HUES64 (cell line): Measurements from ENCODE around the gene TMEM132D.

Source experiments
- H3K27ac ChIP-seq: 2 replicates; pipeline ENCODE4 v1.7.0; 2013; ENCODE audit warnings: low read depth, low read length, inconsistent platforms
- H3K27me3 ChIP-seq: 2 replicates; pipeline ENCODE4 v1.6.1; 2013; ENCODE audit warnings: mild to moderate bottlenecking, low read length; ENCODE audit not compliant: insufficient read depth
- H3K36me3 ChIP-seq: 2 replicates; pipeline ENCODE4 v1.6.1; 2013; ENCODE audit warnings: mild to moderate bottlenecking, low read length; ENCODE audit not compliant: insufficient read depth
- H3K4me1 ChIP-seq: 2 replicates; pipeline ENCODE4 v1.6.1; 2013; ENCODE audit warnings: mild to moderate bottlenecking, low read length, moderate library complexity; ENCODE audit not compliant: insufficient read depth
- H3K4me3 ChIP-seq: 2 replicates; pipeline ENCODE4 v1.5.1; 2013; ENCODE audit warnings: mild to moderate bottlenecking, low read length, moderate library complexity
- H3K9ac ChIP-seq: 2 replicates; pipeline ENCODE4 v1.6.1; 2013; ENCODE audit warnings: mild to moderate bottlenecking, low read depth, low read length
- H3K9me3 ChIP-seq: 2 replicates; pipeline ENCODE4 v1.6.1; 2013; ENCODE audit warnings: low read depth, low read length; ENCODE audit not compliant: insufficient read depth
- WGBS: fragments of 150-250, 120-280 bp; methylation state at CpG from one replicate; pipeline ENCODE4 v1.1.7; 2013; ENCODE audit warnings: missing lambda C conversion rate; 5-methylcytosine and 5-hydroxymethylcytosine counted together

TMEM132D gene

DNA sequence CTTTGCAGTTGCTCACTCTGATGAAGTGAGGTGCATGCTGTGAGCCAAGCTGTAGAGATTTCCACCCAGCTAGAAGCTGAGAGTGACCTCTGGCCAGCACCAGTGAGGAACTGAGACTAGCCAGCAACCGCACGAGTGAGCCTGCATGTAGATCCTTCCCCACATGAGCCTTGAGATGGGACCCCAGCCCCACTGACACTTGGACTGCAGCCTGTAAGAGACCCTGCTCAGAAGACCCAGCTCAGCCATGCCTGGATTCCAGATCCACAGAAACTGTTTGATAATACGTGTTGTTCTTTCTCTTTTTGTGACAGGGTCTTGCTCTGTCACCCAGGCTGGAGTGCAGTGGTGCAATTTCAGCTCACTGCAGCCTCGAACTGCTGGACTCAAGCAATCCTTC is 821.4 kb downstream of the TMEM132D start:
- H3K4me1 ChIP-seq = no peaks in the 10 kb centered on the region
- WGBS = 94% methylated on average over 4 of the region's 4 CpGs

DNA sequence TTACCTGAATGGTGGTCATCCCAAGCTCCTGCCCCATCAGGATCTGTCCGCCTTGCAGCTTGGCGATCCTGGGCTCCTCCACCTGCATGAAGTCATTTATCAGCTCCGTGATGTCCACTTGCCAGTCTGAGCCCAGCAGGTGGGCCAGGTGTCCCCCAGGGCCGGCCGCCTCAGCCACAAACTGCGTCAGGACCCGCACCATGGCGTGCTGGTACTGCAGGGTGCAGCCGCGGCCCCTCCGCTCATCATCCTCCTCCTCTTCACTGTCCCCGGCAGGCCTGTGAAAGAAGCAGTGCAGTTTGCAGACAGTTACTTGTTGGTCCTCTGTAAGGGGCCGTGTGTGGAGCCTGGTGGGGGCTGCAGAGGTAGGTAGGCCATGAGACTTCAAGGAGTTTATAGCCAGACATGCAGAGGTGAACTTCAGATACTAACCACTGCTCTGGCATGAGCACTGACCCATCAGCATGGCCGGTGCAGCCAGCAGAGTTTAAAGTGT is 822.0 kb downstream of the TMEM132D start:
- WGBS = 95% methylated on average over 14 of the region's 14 CpGs
- no peak overlapping the region for H3K27ac ChIP-seq
- no peaks in the 10 kb centered on the region for H3K4me1 ChIP-seq
- H3K4me3 ChIP-seq = no peak overlapping the region
- no peaks in the 10 kb centered on the region for H3K36me3 ChIP-seq
- H3K27me3 ChIP-seq = no peaks in the 10 kb centered on the region
- H3K9me3 ChIP-seq = no peaks in the 10 kb centered on the region
- H3K9ac ChIP-seq = no peak overlapping the region

More for the DNA sequence above, 821.4 kb downstream of the TMEM132D start:
- no peak overlapping the region for H3K4me3 ChIP-seq
- no peaks in the 10 kb centered on the region for H3K9me3 ChIP-seq
- H3K27ac ChIP-seq = no peak overlapping the region
- no peak overlapping the region for H3K9ac ChIP-seq
- H3K36me3 ChIP-seq = no peaks in the 10 kb centered on the region
- no peaks in the 10 kb centered on the region for H3K27me3 ChIP-seq

DNA sequence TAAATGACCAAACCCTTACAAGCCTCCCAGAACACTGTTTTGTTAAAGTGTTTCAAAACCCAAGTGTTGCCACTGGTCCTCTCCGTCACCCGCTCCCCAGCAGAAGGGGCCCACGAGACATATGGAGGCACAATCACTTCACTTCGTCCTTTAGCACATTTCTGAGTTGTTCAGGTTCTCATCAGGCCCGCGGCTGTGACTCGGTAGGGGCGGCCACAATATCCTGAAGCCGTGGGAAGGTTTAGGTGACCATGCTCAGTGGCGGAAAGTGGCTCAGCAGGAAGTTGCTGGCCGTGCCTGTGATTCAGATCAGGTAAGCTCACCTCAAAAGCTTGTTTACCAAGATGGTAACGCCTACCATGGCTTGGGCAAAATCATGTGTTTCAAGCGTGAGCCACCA is 823.0 kb downstream of the TMEM132D start:
- H3K9ac ChIP-seq = no peak overlapping the region
- no peak overlapping the region for H3K27ac ChIP-seq
- H3K4me3 ChIP-seq = no peak overlapping the region
- no peaks in the 10 kb centered on the region for H3K4me1 ChIP-seq
- WGBS = 93% methylated on average over 13 of the region's 13 CpGs
- no peaks in the 10 kb centered on the region for H3K27me3 ChIP-seq
- no peaks in the 10 kb centered on the region for H3K36me3 ChIP-seq
- H3K9me3 ChIP-seq = no peaks in the 10 kb centered on the region

DNA sequence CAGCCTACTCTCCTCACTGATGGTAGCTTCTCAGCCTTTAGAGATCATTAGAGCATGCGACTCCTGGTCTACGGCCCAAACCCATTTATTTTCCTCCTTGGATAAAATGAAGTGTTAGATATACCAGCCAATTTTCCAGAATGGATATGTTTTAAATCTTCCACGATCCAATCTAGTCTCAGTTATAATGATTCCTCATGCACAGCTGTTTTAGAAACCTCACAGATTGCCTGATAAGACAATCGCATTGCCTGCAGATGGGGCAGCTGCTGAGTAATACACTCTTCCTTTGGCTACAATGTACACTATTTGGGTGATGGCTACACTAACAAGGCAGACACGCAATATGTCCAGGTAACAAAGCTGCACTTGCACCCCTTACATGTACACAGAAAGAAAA is 823.4 kb downstream of the TMEM132D start:
- Histone ChIP-seq H3K36me3 (no peaks in the 10 kb centered on the region), H3K9me3 (no peaks in the 10 kb centered on the region), H3K27ac (no peak overlapping the region), H3K9ac (no peak overlapping the region), H3K27me3 (no peaks in the 10 kb centered on the region), H3K4me3 (no peak overlapping the region), H3K4me1 (no peaks in the 10 kb centered on the region)
- WGBS = 96% methylated on average over 4 of the region's 5 CpGs

DNA sequence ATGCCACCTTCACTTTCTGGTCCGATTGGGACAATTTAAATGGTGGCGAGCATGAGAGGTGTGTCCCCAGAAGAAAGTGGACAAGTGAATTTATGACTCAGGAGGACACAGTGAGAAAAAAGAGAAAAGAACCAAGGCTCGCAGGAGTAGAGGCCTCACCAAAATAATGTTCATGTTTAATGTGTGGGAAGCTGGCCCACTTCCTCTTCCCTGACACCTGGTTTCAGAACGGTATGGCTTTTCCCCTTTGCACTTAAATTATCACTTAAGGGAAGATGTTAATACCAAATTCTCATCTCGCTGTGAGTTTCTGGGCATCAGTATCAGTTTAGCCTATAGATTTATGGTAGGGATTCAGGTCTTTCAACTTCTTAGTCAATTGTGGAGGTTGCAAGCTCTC is 824.1 kb downstream of the TMEM132D start:
- no peaks in the 10 kb centered on the region for H3K27me3 ChIP-seq
- H3K36me3 ChIP-seq = no peaks in the 10 kb centered on the region
- no peak overlapping the region for H3K9ac ChIP-seq
- no peaks in the 10 kb centered on the region for H3K4me1 ChIP-seq
- H3K27ac ChIP-seq = no peak overlapping the region
- 97% methylated on average over 4 of the region's 5 CpGs for WGBS
- no peak overlapping the region for H3K4me3 ChIP-seq
- H3K9me3 ChIP-seq = no peaks in the 10 kb centered on the region

DNA sequence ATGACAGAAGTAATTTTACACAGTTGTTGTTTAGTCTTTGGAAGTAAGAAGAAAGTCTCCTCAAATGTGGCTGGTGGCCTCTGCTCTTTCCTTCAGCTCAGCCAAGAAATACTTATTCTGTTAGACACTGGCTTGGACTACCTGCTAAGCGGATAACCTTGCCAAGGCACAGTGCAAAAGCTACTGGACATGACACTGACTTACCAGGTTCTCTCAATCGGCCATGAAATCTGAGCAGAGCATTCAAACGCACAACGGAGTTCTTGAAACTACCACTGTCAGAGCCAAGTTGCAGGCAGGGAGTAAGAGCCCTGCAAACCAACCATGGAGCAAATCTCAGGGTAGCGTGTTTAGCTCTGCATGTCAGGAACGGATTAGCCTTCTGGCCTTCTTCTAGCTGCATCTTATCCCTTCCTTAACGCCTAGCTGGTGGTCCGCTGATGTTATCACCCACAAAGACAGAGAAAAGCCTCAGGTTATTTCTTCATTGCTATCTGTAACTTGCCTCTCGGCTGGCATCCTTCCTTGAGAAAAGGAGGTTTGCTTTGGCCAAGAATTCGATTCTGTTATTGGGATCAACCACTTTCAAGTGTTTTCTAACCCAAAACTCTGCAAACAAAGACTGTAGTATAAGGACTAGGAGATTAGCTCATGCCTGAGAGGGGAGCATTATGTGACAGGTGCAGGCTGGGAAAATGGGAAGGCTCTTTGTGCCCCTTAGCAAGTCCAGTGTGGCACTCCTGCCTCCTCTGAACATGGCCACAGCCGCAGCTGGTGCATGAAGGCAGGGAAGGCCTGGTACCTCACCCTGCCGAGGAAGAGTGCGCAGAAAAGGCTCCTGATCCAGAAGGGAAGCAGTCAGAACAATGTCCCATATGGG is 827.1 kb downstream of the TMEM132D start:
- WGBS = 92% methylated on average over 13 of the region's 13 CpGs

DNA sequence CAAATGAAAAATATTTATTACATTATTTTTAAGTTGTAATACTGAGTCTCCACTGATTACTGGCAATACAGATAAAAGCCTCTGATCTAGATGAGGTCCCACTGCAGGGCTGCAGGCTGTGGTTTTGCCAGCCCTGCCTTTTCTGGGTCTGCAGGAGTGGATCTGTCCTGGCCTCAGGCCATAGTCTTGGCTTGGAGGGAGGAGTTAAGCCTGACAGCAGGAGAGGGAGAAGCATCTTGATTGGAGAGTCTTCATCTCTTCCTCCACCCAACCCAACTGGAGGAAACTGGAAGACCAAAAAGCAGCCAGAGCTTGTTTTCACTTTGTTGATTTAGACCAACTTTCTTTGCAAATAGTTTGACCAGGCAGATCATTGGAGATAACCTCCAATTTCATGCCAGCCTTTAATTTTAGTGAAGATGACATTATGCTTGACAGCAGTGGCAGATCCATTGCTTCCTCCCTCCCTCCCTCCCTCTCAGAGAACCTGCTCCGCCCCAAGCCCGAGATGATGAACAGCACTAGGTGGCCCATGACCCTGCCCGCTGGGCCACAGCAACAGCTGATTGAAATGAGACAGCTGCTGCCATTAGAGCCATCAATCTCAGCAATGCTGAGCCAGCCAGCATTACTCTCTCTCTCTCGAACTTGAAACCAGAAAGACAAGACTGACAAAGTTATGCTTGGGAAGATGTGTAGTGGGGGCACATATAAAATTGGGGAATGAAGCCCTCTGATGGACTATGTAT is 828.2 kb downstream of the TMEM132D start:
- Histone ChIP-seq H3K9me3 (no peaks in the 10 kb centered on the region), H3K4me1 (no peaks in the 10 kb centered on the region), H3K27ac (no peak overlapping the region), H3K27me3 (no peaks in the 10 kb centered on the region), H3K4me3 (no peak overlapping the region), H3K36me3 (no peaks in the 10 kb centered on the region), H3K9ac (no peak overlapping the region)
- WGBS = 77% methylated on average over 4 of the region's 4 CpGs

More for the DNA sequence above, 827.1 kb downstream of the TMEM132D start:
- Histone ChIP-seq H3K27me3 (no peaks in the 10 kb centered on the region), H3K36me3 (no peaks in the 10 kb centered on the region), H3K9me3 (no peaks in the 10 kb centered on the region), H3K4me3 (no peak overlapping the region), H3K9ac (no peak overlapping the region), H3K27ac (no peak overlapping the region), H3K4me1 (no peaks in the 10 kb centered on the region)

DNA sequence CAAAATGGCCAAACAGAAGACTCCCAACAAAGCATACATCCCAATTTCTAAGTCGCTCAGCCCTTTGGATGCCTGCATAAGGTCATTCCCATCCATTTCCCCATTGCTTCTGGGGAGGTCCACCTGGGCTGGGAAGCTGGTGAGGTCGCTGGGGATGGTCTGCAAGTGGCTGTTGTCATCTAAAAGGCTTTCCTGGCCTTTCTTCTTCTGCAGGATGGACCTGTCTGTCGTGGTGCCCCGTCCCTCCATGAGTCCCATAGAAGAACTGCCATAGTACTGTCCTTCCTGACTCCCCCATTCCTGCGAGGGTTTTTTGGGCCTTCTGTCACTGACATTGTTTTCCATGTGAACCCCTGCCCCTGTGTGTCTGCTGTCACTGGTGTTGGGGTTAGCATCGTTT is 829.4 kb downstream of the TMEM132D start:
- Histone ChIP-seq H3K9me3 (no peaks in the 10 kb centered on the region), H3K36me3 (no peaks in the 10 kb centered on the region), H3K9ac (no peak overlapping the region), H3K4me3 (no peak overlapping the region), H3K4me1 (0 out of 2 replicates have a peak, but pooled peaks cover 4% of the 10 kb centered on the region), H3K27ac (no peak overlapping the region), H3K27me3 (no peaks in the 10 kb centered on the region)
- WGBS = 84% methylated on average over 6 of the region's 6 CpGs

DNA sequence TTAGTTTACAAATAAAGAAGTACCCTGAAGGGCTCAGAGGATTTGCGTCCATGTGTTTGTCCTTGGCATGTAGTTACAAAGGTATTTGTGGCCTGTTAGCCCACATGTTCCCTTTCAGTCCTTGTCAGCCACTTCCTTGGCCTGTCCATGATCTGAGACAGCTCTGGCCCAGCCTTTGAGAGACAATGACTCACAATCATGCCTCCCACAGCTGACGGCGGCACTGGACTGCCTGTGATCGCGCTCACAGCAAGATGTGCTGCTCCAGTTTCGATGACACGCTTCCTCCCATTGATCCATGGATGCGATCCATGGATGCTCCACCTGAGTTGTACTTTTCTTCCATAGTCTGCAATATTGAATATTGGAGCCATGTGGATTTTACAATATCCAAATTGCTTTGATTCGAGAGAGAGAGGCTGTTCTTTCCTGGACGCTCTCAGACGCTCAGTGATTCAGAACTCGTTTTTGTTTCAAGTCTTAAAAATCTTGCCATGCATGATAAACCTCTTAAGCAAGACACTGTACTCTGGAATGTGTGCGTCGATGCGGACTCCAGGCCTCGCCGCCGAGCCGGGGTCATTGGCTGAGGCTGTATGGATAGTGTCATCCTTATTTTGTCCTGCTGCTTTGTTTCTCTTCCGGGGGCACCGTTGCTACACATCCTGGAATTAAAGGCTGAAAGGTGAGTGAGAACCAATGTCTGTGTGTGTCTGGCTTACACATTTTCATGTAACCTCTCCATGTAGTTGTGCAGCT is 830.5 kb downstream of the TMEM132D start:
- Histone ChIP-seq H3K9me3 (no peaks in the 10 kb centered on the region), H3K27me3 (no peaks in the 10 kb centered on the region), H3K36me3 (no peaks in the 10 kb centered on the region), H3K4me1 (0 out of 2 replicates have a peak, but pooled peaks cover 4% of the 10 kb centered on the region), H3K27ac (no peak overlapping the region), H3K9ac (no peak overlapping the region), H3K4me3 (no peak overlapping the region)
- WGBS = 96% methylated on average over 21 of the region's 21 CpGs

DNA sequence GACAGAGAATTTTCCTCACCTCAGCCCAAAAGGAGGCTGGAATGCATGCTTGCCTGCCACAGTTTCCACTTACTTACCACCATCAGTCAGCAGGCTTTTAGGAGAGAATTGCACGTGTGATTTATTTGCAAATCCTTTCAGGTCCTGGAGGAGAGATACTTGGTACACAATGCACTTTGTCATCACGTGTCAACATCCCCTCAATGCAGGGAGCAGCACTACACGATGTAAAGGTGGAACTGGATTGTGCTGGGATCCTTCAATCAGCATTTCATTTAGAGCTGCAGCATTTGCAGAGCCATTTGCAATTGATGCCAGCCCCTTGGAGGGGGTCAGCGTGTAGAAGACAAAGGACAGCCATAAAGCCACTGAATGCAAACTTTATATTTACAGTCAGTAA is 832.5 kb downstream of the TMEM132D start:
- WGBS = 65% methylated on average over 4 of the region's 4 CpGs
- Histone ChIP-seq H3K9me3 (no peaks in the 10 kb centered on the region), H3K4me3 (no peak overlapping the region)

More for the DNA sequence above, 832.5 kb downstream of the TMEM132D start:
- Histone ChIP-seq H3K9ac (no peak overlapping the region), H3K27ac (no peak overlapping the region), H3K36me3 (no peaks in the 10 kb centered on the region), H3K27me3 (no peaks in the 10 kb centered on the region), H3K4me1 (peaks cover 7% of the 10 kb centered on the region; the same call in 1 of the 2 replicates)
